Stimulated activated CD4-positive, alpha-beta T cell treated with anti-CD3 and anti-CD28 coated beads, TNF-alpha, amount 100 ng/mL, for 24 hours (primary cell): ENCODE measurements around the gene SLC13A5.

Experiments used
- DNase-seq, 3 experiments: peaks; one replicate each; pipeline ENCODE4 v3.0.0-alpha.2; 2020; ENCODE audit warnings: low read depth in 3 of 3

The SLC13A5 gene

DNA sequence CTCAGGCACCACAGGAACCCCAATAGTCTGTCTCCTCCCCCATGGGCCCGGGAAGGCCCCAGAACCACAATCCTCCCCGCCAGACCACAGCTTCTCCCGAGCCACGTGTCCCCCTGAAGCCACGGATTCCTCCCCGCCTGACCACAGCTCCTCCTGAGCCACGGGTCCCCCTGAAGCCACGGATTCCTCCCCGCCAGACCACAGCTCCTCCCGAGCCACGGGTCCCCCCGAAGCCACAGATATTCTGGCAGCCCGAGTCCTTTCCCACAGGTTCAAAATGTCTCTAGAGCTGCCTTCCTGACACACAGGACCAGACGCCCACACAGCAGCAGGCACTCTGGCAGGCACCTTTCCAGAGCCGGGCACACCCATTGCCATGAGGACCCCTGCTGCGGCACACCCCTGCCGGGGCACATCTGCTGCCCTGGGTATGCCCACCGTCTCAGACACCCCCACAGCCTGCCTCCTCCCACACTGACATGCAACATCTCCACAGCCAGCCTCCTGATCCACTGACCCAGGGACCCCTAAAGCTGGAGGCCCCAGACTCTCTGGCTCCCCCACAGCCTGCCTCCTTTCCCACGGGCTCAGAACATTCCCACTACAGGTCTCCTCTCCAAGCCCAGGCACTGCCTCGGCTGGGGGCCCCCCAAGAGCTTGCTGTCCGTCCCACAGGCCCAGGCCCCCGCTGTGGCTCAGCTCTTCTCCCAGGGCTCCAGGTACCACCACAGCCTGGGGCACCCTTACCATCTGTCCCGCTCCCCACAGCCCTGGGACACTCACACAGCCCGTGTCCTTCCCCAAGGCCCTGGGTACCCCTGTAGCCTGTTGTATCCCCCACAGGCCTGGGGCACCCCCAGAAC, 74.9 kb downstream of the SLC13A5 start:
- no peak for DNase-seq

- no peak for DNase-seq
Observed at GRCh38 chr17:6637458-6637840, 75.7 kb downstream of the SLC13A5 start.

DNA sequence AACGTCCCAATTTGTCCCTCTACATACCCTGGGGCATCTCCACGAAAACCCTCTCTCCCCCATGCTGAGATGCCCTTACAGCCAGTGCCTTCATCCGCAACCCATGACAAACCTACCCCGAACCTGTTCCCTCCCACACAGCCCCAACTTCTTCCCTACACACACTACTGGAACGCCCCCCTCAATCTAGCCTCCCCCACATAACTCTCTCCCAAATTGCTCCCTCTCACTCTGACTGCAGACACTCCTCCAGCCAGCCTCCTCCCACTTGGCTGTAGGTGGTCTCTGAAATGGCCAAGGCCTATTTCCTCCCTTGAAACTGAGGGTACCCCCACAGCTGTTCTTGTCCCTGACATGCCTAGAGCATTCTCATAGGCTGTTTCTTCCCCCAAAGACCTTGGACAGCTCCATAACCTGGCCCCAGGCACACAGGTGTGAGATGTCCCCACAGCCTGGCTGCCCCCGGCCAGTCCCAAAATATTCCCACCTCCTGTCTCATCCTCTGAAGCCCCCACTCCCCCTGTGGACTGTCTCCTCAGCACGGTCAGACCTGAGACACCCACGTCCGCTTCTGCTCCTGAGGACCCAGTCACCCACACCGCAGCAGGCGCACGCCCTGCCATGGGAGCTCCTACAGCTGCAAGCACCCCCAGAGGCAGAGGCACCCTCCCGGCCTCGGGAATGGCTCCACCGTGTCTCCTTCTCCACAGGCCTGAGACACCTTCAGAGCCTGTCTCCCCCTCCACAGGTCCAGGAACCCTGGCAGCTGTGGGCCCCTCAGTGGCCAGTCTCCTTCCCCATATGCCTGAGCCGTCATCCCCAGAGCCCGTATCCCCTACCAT, 76.3 kb downstream of the SLC13A5 start:
- DNase-seq = no peak

- no peak for DNase-seq
Observed at GRCh38 chr17:6636105-6636504, 77.1 kb downstream of the SLC13A5 start.
